Heart left ventricle (tissue), 16 donors: ENCODE data around the gene TYROBP. TPM values are rescaled to one million over a fixed set of nuclear protein-coding genes. Genes with fewer than 3 reads are reported as not detected.

Source experiments
- ATAC-seq, 4 donors: fragments of 200-7000 bp; cut with Tn5 transposase; one replicate each; pipeline ENCODE4 v1.9.1; 2020 to 2022; ENCODE audit warnings: moderate library complexity in 4 of 4, mild to moderate bottlenecking in 3 of 4, moderate number of reproducible peaks in 1 of 4
- DNase-seq, 5 donors: peaks; one replicate each; pipeline ENCODE4 v3.0.0-alpha.2; 2020
- H3K27ac ChIP-seq, 12 donors: fragments of 200-600 bp; sonication (generic) in 4 of 12; one replicate each; pipeline versions ENCODE4 v1.5.0 to v1.8.0; 2016 to 2022; ENCODE audit warnings: mild to moderate bottlenecking in 2 of 12
- H3K27me3 ChIP-seq, 9 donors: fragments of 200-600 bp; sonication (generic) in 2 of 9; one replicate each; pipeline versions ENCODE4 v1.5.1 to v1.8.0; 2016 to 2022; ENCODE audit warnings: mild to moderate bottlenecking in 3 of 9
- H3K36me3 ChIP-seq, 9 donors: fragments of 200-600 bp; sonication (generic) in 2 of 9; one replicate each; pipeline versions ENCODE4 v1.5.0 to v1.8.0; 2018 to 2022; ENCODE audit warnings: mild to moderate bottlenecking in 2 of 9
- H3K4me1 ChIP-seq, 12 donors: fragments of 200-600 bp; sonication (generic) in 4 of 12; one replicate each; pipeline versions ENCODE4 v1.5.0 to v1.8.0; 2016 to 2022; ENCODE audit warnings: mild to moderate bottlenecking in 3 of 12
- H3K4me3 ChIP-seq, 12 donors: fragments of 200-600 bp; sonication (generic) in 4 of 12; one replicate each; pipeline versions ENCODE4 v1.5.0 to v1.8.0; 2017 to 2022; ENCODE audit warnings: mild to moderate bottlenecking in 9 of 12, moderate library complexity in 4 of 12
- H3K9me3 ChIP-seq, 12 donors: fragments of 200-600 bp; sonication (generic) in 4 of 12; one replicate each; pipeline versions ENCODE4 v1.5.0 to v1.8.0; 2016 to 2022; ENCODE audit warnings: mild to moderate bottlenecking in 1 of 12
- CTCF ChIP-seq, 12 donors: fragments of 200-600 bp; sonication (generic) in 4 of 12; IDR thresholded peaks; one replicate each; pipeline versions ENCODE4 v1.5.0 to v1.8.0; 2018 to 2022; ENCODE audit warnings: antibody characterized with exemption in 12 of 12, mild to moderate bottlenecking in 5 of 12
- POLR2A ChIP-seq, 2 donors: fragments of 450-650 bp; IDR thresholded peaks; one replicate each; pipeline ENCODE4 v1.6.1; 2017; ENCODE audit warnings: antibody characterized with exemption in 2 of 2, mild to moderate bottlenecking in 2 of 2, moderate library complexity in 2 of 2
- WGBS, 4 donors: extraction: QIAGEN DNeasy Blood & Tissue Kit in 2 of 4; methylation state at CpG; one replicate each; pipeline versions ENCODE4 v1.1.5 to v1.1.7; 2013 to 2018; 5-methylcytosine and 5-hydroxymethylcytosine counted together
- intact Hi-C, 10 donors: fragments of 100-400 bp; cut with DNase I; formaldehyde crosslinking; loops; one replicate each; pipeline versions ENCODE4 v1.11.1 to v1.14.2; 2022
- polyA plus RNA-seq, 2 donors: library from polyadenylated mRNA; stranded (reverse); fragments of 200-250 nt; gene quantifications; one replicate each; pipeline ENCODE4 v1.2.3, GENCODE V29; 2013
- total RNA-seq, 9 donors: library from RNA; depleted of rRNA in 2 of 9; stranded (reverse); fragments of >200 nt in 2 of 9; fragmentation: NEBNext Ultra II Directional in 3 of 9; extraction: Animal tissue kit (Norgen Biotek cat#: 25700) in 3 of 9; gene quantifications; one replicate each; pipeline versions ENCODE4 v1.1.0 to v1.2.4, GENCODE V29; 2016 to 2023
- donor health status: ischemic (EF 13 %, LVEDD 7.1; RV severe dilation, severe dysfunction).
- donor health status: healthy with polysubstance abuse.
- donor health status: DM: no; HTN: yes; CAD: no.
- donor health status: DM: no; HTN: no; CAD: no.
- donor health status: ischemic (EF 25% LVEDD 6.9; RV normal size, moderate dysfunction).
- donor health status: ischemic (EF 25% LVEDD 5.7; RV mildly dilated, moderate dysfunction).
- donor health status: healthy.
- donor health status: DM: yes; HTN: yes; CAD: no.
- donor health status: ischemic (EF 35%, LVEDD 5.7; RV mildly dilated, moderate dysfunction).
- donor health status: nonischemic (EF 11% LVEDD 7.7; RV severe dilation, severe dysfunction).
- donor health status: DM: yes; HTN: yes; CAD: no.
- donor health status: PGD.
- donor health status: ischemic (EF 29% LVEDD 5.4; RV normal size, mild dysfunction).
- donor health status: nonischemic (EF 23%, LVEDD 6.1; RV moderate dilation, normal function).

Gene TYROBP
- total and polyA plus RNA-seq, 11 donors = 12.6 to 237 (median 19.4) TPM

- TF ChIP-seq POLR2A (IDR thresholded peaks at IDR 0.05) (no peak), CTCF (IDR thresholded peaks at IDR 0.05) (no peak)
- WGBS, 4 donors = 1 to 6% (median 3%) methylated on average over 14 to 24 of the region's 24 CpGs
- H3K9me3 ChIP-seq = no peaks in the 10 kb centered on the region
- H3K27ac ChIP-seq = peak overlapping the region in 9 of 12 donors; percentile 17 to 88 (median 62)
- ATAC-seq = peak; percentile 5 to 46 (median 21)
- peak; percentile 71 to 92 (median 80) for DNase-seq
- peak overlapping the region in 7 of 12 donors; percentile 8 to 69 (median 26) for H3K4me3 ChIP-seq
- no peaks in the 10 kb centered on the region for H3K27me3 ChIP-seq
- intact Hi-C loops = no loop called here
- peaks cover 0 to 4% (median 0%) of the 10 kb centered on the region in 9 donors for H3K36me3 ChIP-seq
- H3K4me1 ChIP-seq = peaks cover 0 to 60% (median 4%) of the 10 kb centered on the region in 12 donors
Measured at GRCh38 chr19:35903550-35904179, 4.4 kb downstream of the TYROBP start.

GRCh38 chr19:35902870-35903475 lies 5.1 kb downstream of the TYROBP start:
- H3K4me1 ChIP-seq = peaks cover 0 to 66% (median 10%) of the 10 kb centered on the region in 12 donors
- 64 to 73% (median 72%) methylated on average over 10 of the region's 10 CpGs for WGBS, 4 donors

GRCh38 chr19:35901854-35902661 lies 6.0 kb downstream of the TYROBP start, which contains the start of gene HCST:
Gene HCST (plus strand): TSS chr19:35902529. CDS start chr19:35902594, 65 bp downstream.
- DNase-seq = peak in 1 of 5 donors; percentile 39
- WGBS, 4 donors = 33 to 37% (median 35%) methylated on average over 6 of the region's 6 CpGs
- peak within 1 kb of the TSS in 9 of 12 donors; percentile 2 to 76 (median 26) for H3K4me3 ChIP-seq
- intact Hi-C loops = loop anchor here in 3 of 10 donors (2.0 kb wide), 2 partner anchors 27 to 29 kb away; no protein-coding TSS in a partner anchor
- no peaks in the 10 kb centered on the region for H3K27me3 ChIP-seq
- no peaks in the 10 kb centered on the region for H3K9me3 ChIP-seq
- no peak for TF ChIP-seq CTCF (IDR thresholded peaks at IDR 0.05)
- TF ChIP-seq POLR2A (IDR thresholded peaks at IDR 0.05) = no peak
- peaks cover 0 to 76% (median 10%) of the 10 kb centered on the region in 12 donors for H3K4me1 ChIP-seq
- peak in 1 of 4 donors; percentile 10 for ATAC-seq
- H3K36me3 ChIP-seq = peaks cover 0 to 17% (median 2%) of the 10 kb centered on the region in 9 donors
- H3K27ac ChIP-seq = peak within 1 kb of the TSS in 10 of 12 donors; percentile 15 to 89 (median 80)

More at GRCh38 chr19:35902870-35903475, 5.1 kb downstream of the TYROBP start:
- DNase-seq (no peak), ATAC-seq (no peak)
- Histone ChIP-seq H3K27me3 (no peaks in the 10 kb centered on the region), H3K36me3 (peaks cover 0 to 8% (median 0%) of the 10 kb centered on the region in 9 donors), H3K4me3 (peak overlapping the region in 9 of 12 donors; percentile 2 to 69 (median 12)), H3K27ac (peak overlapping the region in 10 of 12 donors; percentile 15 to 89 (median 64)), H3K9me3 (no peaks in the 10 kb centered on the region)
- TF ChIP-seq CTCF (IDR thresholded peaks at IDR 0.05) (no peak), POLR2A (IDR thresholded peaks at IDR 0.05) (no peak)
- intact Hi-C loops = no loop called here
